ENCODE data around the gene HDAC11. TPM values are rescaled to one million over a fixed set of nuclear protein-coding genes. Genes with fewer than 3 reads are reported as not detected.
"Not testable (repeated sequence)": the region's sequence is repeated elsewhere in the genome, so short reads cannot be mapped to it uniquely, and the experiment has no call there.

The HDAC11 gene
- total RNA-seq, 1 experiment from 2014 or later = 7.0 TPM

DNA sequence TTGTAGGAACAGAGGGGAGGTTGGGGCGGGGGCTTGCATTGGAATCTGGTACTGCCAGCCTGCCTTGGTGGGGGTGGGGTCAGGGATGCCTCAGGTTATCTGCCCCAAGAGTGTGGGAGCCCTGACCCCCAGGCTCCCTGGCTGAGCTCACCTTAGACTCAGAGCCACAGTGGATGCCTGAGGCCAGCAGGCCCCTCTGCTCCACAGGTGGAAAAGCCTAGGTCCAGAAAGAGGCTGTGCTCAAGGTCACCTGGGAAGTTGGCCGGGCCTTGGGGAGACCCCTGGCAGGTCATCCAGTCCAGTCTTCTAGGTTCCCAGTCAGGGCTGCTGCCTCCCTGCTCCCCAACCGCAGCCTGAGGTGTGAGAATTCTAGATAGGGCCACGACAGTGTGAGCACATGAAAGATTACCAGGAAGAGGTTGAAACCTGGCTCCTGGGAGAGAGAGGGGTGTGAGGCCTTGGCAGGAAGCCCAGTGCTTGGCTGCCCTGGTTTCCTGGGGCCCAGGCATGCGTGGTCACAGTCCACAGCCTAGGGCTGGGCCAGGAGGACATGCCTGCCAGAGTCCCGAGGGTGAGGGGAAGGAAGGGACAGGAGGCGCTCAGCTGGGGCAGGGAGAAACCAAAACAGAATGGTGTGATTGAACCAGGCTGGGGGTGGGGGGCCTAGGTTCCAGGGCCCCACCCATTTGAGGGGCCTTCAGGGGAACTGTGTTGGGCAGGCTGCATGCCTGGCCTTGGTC, 4.9 kb downstream of the HDAC11 start:
- DNase-seq = no peak

DNA sequence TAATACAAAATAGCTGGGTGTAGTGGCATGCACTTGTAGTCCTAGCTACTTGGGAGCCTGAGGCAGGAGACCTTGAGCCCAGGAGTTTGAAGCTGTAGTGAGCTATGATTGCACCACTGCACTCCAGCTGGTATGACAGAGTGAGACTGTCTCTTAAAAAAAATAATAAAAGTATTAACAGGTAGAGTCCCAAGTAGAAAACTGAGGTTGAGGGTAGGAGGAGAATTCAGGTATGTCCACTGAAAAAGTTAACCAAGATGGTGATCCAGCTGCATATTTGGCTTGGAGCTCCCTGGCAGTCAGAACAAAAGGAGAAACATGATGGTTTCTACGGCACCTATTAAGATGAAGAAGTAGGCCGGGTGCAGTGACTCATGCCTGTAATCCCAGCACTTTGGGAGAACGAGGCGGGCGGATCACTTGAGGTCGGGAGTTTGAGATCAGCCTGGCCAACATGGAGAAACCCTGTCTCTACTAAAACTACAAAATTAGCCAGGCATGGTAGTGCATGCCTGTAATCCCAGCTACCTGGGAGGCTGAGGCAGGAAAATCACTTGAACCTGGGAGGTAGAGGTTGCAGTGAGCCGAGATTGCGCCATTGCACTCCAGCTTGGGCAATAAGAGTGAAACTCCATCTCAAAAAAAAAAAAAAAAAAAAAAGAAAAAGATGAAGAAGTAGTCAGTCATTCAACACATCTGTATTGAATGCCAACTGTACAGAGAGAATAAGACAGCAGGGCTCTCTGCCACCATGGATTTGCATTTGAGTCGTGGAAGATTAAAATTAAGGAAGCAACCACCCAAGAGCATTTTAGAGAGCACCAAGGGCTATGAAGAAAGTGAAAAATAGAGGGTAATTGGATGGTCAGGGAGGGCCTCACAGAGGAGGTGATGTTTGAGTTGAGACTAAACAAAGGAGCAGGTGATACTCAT, 5.8 kb downstream of the HDAC11 start:
- DNase-seq; H3K9ac ChIP-seq (ENCODE audit: extremely low read depth, insufficient read length, low read length); H3K79me2 ChIP-seq (ENCODE audit: insufficient read depth, low read length); H2BK120ac ChIP-seq (ENCODE audit: low read depth, low read length, poor library complexity, severe bottlenecking); H3K23me2 ChIP-seq (ENCODE audit: insufficient read length, low read depth, low read length, poor library complexity, severe bottlenecking); H3K27ac ChIP-seq (ENCODE audit: insufficient read length, low read depth, low read length); H3K36me3 Mint-ChIP-seq (ENCODE audit: insufficient read depth in 1 of 3, low read depth in 3 of 3); H3K4me1 ChIP-seq (ENCODE audit: insufficient read depth, low read length); H2BK5ac ChIP-seq (ENCODE audit: insufficient read length, low read length); H4K20me1 ChIP-seq (ENCODE audit: control insufficient read depth, insufficient read depth, insufficient read length); H3K18ac ChIP-seq (ENCODE audit: insufficient read length, low read depth, low read length); H3K4me2 ChIP-seq (ENCODE audit: insufficient read depth, insufficient read length, low read length); H2BK12ac ChIP-seq (ENCODE audit: insufficient read length, low read depth, low read length); H2AFZ ChIP-seq (ENCODE audit: low read length); H3K9me3 ChIP-seq (ENCODE audit: control insufficient read depth, low read depth, low read length); H3T11ph ChIP-seq (ENCODE audit: low read length); H4K5ac ChIP-seq (ENCODE audit: insufficient read length, low read depth, low read length); H4K8ac ChIP-seq (replicated peaks; ENCODE audit: insufficient read length, low read depth, low read length); H3K79me1 ChIP-seq (ENCODE audit: insufficient read depth, low read depth, low read length, poor library complexity, severe bottlenecking); H3K27me3 ChIP-seq (ENCODE audit: insufficient read depth, low read length); H4K91ac ChIP-seq (ENCODE audit: insufficient read length, low read depth, low read length); H3K9me3 Mint-ChIP-seq; H2AK5ac ChIP-seq (ENCODE audit: insufficient read length, low read length); H3K23ac ChIP-seq (ENCODE audit: insufficient read length, low read depth, low read length); H3K4ac ChIP-seq (ENCODE audit: low read depth, low read length); H3K14ac ChIP-seq (ENCODE audit: insufficient read depth, low read length); H3K56ac ChIP-seq (ENCODE audit: insufficient read length, low read depth, low read length); H2BK20ac ChIP-seq (ENCODE audit: low read depth, low read length, poor library complexity, severe bottlenecking); H3K4me3 Mint-ChIP-seq; H2BK15ac ChIP-seq (ENCODE audit: low read depth, low read length): not testable (repeated sequence)
- Mint-ChIP-seq H3K4me1 (peaks cover 10 to 16% of the 10 kb centered on the region in 2 experiments), H3K27me3 (ENCODE audit: low read depth) (peaks cover 11% of the 10 kb centered on the region), H3K27ac (0 out of 7 replicates have a peak overlapping the region, but pooled peaks of 1 of the 3 experiments have one; percentile 10)
- no CpG with 5 or more reads among the region's 9 CpGs for WGBS (ENCODE audit: extremely low coverage, insufficient read length, low lambda C conversion rate)

More for the DNA sequence above, 4.9 kb downstream of the HDAC11 start:
- WGBS (ENCODE audit: extremely low coverage, insufficient read length, low lambda C conversion rate) = no CpG with 5 or more reads among the region's 7 CpGs
- H2BK120ac ChIP-seq (ENCODE audit: low read depth, low read length, poor library complexity, severe bottlenecking) = no peak overlapping the region
- TF ChIP-seq, protein P1, sequence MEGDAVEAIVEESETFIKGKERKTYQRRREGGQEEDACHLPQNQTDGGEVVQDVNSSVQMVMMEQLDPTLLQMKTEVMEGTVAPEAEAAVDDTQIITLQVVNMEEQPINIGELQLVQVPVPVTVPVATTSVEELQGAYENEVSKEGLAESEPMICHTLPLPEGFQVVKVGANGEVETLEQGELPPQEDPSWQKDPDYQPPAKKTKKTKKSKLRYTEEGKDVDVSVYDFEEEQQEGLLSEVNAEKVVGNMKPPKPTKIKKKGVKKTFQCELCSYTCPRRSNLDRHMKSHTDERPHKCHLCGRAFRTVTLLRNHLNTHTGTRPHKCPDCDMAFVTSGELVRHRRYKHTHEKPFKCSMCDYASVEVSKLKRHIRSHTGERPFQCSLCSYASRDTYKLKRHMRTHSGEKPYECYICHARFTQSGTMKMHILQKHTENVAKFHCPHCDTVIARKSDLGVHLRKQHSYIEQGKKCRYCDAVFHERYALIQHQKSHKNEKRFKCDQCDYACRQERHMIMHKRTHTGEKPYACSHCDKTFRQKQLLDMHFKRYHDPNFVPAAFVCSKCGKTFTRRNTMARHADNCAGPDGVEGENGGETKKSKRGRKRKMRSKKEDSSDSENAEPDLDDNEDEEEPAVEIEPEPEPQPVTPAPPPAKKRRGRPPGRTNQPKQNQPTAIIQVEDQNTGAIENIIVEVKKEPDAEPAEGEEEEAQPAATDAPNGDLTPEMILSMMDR (conservative IDR thresholded peaks at IDR 0.05) = no peak
- H2AFZ ChIP-seq (ENCODE audit: low read length) = no peak overlapping the region
- H4K20me1 ChIP-seq (ENCODE audit: control insufficient read depth, insufficient read depth, insufficient read length) = no peaks in the 10 kb centered on the region
- H2BK12ac ChIP-seq (ENCODE audit: insufficient read length, low read depth, low read length) = no peak overlapping the region
- no peak overlapping the region for H4K91ac ChIP-seq (ENCODE audit: insufficient read length, low read depth, low read length)
- no peak overlapping the region for H3K23ac ChIP-seq (ENCODE audit: insufficient read length, low read depth, low read length)
- no peak overlapping the region for H3T11ph ChIP-seq (ENCODE audit: low read length)
- no peak overlapping the region for H3K14ac ChIP-seq (ENCODE audit: insufficient read depth, low read length)
- no peak overlapping the region for H3K27ac ChIP-seq (ENCODE audit: insufficient read length, low read depth, low read length)
- H2BK15ac ChIP-seq (ENCODE audit: low read depth, low read length) = no peak overlapping the region
- H2BK20ac ChIP-seq (ENCODE audit: low read depth, low read length, poor library complexity, severe bottlenecking) = no peak overlapping the region
- Mint-ChIP-seq H3K9me3 (no peaks in the 10 kb centered on the region), H3K27ac (peak overlapping the region in 1 of 3 experiments; percentile 89; a peak in 1 of 7 replicates), H3K36me3 (ENCODE audit: insufficient read depth in 1 of 3, low read depth in 3 of 3) (peaks cover 0 to 5% (median 0%) of the 10 kb centered on the region in 3 experiments; a peak in 4 of 7 replicates), H3K4me3 (no peak overlapping the region), H3K27me3 (ENCODE audit: low read depth) (peaks cover 14% of the 10 kb centered on the region), H3K4me1 (peaks cover 13 to 19% of the 10 kb centered on the region in 2 experiments)
- no peak overlapping the region for H3K18ac ChIP-seq (ENCODE audit: insufficient read length, low read depth, low read length)
- H3K4ac ChIP-seq (ENCODE audit: low read depth, low read length) = no peak overlapping the region
- H3K4me2 ChIP-seq (ENCODE audit: insufficient read depth, insufficient read length, low read length) = no peak overlapping the region
- H3K27me3 ChIP-seq (ENCODE audit: insufficient read depth, low read length) = no peaks in the 10 kb centered on the region; the same call in 1 of the 2 replicates
- no peak overlapping the region for H4K5ac ChIP-seq (ENCODE audit: insufficient read length, low read depth, low read length)
- no peak overlapping the region for H2AK5ac ChIP-seq (ENCODE audit: insufficient read length, low read length)
- no peak overlapping the region for H2BK5ac ChIP-seq (ENCODE audit: insufficient read length, low read length)
- H4K8ac ChIP-seq (replicated peaks; ENCODE audit: insufficient read length, low read depth, low read length) = no peak overlapping the region
- no peaks in the 10 kb centered on the region for H3K23me2 ChIP-seq (ENCODE audit: insufficient read length, low read depth, low read length, poor library complexity, severe bottlenecking)
- H3K4me1 ChIP-seq (ENCODE audit: insufficient read depth, low read length) = peaks cover 2% of the 10 kb centered on the region; the same call in 1 of the 2 replicates
- H3K9ac ChIP-seq (ENCODE audit: extremely low read depth, insufficient read length, low read length) = no peak overlapping the region
- no peaks in the 10 kb centered on the region for H3K9me3 ChIP-seq (ENCODE audit: control insufficient read depth, low read depth, low read length)
- H3K79me2 ChIP-seq (ENCODE audit: insufficient read depth, low read length) = no peaks in the 10 kb centered on the region
- no peaks in the 10 kb centered on the region for H3K79me1 ChIP-seq (ENCODE audit: insufficient read depth, low read depth, low read length, poor library complexity, severe bottlenecking)
- no peak overlapping the region for H3K56ac ChIP-seq (ENCODE audit: insufficient read length, low read depth, low read length)

Measured in H9 (cell line).